MM.1S (cell line): Measurements from ENCODE around the gene ALDH1A2.

Experiments
- EZH2 ChIP-seq: fragments of 300-600 bp; sonication (generic); optimal IDR thresholded peaks from 2 replicates; pipeline ENCODE3; 2017; ENCODE audit warnings: low read depth, mild to moderate bottlenecking, antibody characterized with exemption, low read length, mixed read lengths
- EZH2phosphoT487 ChIP-seq: fragments of 300-600 bp; sonication (generic); IDR thresholded peaks from 2 replicates; pipeline ENCODE4 v1.6.1; 2018; ENCODE audit warnings: antibody characterized with exemption, low read length
- TF ChIP-seq, protein P1 (sequence below): fragments of 300-600 bp; sonication (generic); IDR thresholded peaks from 2 replicates; pipeline ENCODE4 v1.5.1; 2016; ENCODE audit warnings: antibody characterized with exemption, low read length, mixed read lengths

DNA sequence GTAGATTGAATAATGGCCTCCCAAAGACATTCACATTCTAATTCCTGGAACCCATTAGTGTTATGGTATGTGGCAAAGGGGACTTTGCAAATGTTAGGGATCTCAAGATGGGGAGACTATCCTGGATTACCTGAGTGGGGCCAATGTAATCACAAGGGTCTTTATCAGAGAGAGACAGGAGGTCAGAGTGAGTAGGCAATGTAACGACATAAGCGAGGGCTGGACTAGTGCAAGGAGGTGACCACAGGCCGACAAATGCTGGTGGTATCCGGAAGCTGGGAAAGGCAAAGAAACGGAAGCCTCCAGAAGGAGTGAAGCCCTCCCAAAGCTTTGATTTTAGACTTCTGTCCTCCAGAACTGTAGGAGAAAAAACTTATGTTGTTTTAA, 46.2 kb upstream of the ALDH1A2 start:
- TF ChIP-seq, protein P1, sequence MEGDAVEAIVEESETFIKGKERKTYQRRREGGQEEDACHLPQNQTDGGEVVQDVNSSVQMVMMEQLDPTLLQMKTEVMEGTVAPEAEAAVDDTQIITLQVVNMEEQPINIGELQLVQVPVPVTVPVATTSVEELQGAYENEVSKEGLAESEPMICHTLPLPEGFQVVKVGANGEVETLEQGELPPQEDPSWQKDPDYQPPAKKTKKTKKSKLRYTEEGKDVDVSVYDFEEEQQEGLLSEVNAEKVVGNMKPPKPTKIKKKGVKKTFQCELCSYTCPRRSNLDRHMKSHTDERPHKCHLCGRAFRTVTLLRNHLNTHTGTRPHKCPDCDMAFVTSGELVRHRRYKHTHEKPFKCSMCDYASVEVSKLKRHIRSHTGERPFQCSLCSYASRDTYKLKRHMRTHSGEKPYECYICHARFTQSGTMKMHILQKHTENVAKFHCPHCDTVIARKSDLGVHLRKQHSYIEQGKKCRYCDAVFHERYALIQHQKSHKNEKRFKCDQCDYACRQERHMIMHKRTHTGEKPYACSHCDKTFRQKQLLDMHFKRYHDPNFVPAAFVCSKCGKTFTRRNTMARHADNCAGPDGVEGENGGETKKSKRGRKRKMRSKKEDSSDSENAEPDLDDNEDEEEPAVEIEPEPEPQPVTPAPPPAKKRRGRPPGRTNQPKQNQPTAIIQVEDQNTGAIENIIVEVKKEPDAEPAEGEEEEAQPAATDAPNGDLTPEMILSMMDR, result no peak
- TF ChIP-seq EZH2 (no peak), EZH2phosphoT487 (no peak)
